ENCODE measurements around the gene HP1BP3. TPM values are rescaled to one million over a fixed set of nuclear protein-coding genes. Genes with fewer than 3 reads are reported as not detected.

The HP1BP3 gene
- total RNA-seq, 3 donors from 2014 or later (not counting 1 experiment from before 2014, with no cell fraction given) = 243 to 296 (median 274) TPM

- ATAC-seq = no peak
- peaks cover 23% of the 10 kb centered on the region for H3K4me1 ChIP-seq (ENCODE audit: control insufficient read depth, insufficient read depth, low read length)
- DNase-seq = no peak
- H3K27me3 Mint-ChIP-seq (ENCODE audit: low read depth in 2 of 2) = peaks cover 17 to 26% of the 10 kb centered on the region in 2 donors
- H3K4me1 Mint-ChIP-seq = peaks cover 11 to 25% of the 10 kb centered on the region in 2 donors
- peaks cover 15% of the 10 kb centered on the region for H3K27me3 ChIP-seq (ENCODE audit: control insufficient read depth, insufficient read depth, low read length)
- H3K4me3 ChIP-seq (ENCODE audit: low read length) = peak overlapping the region; percentile 47
- H3K27ac ChIP-seq (ENCODE audit: low read length) = no peak overlapping the region
- peaks cover 8% of the 10 kb centered on the region for H3K36me3 ChIP-seq (ENCODE audit: control insufficient read depth, insufficient read depth, low read length)
- intact Hi-C loops (cut with micrococcal nuclease) = loop anchor here (1.0 kb wide), 1 partner anchor 37 kb away; no protein-coding TSS in a partner anchor
- TF ChIP-seq CTCF (IDR thresholded peaks at IDR 0.05) = no peak
- 30% methylated on average over 7 of the region's 7 CpGs for WGBS (ENCODE audit: insufficient coverage)
- no peaks in the 10 kb centered on the region for H3K9me3 Mint-ChIP-seq
- H3K36me3 Mint-ChIP-seq = no peaks in the 10 kb centered on the region
- no peaks in the 10 kb centered on the region for H3K9me3 ChIP-seq (ENCODE audit: control insufficient read depth, insufficient read depth, low read length)
- peak overlapping the region; percentile 86 for H3K4me3 Mint-ChIP-seq
- peak overlapping the region; percentile 36 to 87 for H3K27ac Mint-ChIP-seq
Measured at GRCh38 chr1:20733360-20733975, 53.6 kb downstream of the HP1BP3 start.

- Histone ChIP-seq H3K27ac (ENCODE audit: low read length) (no peak within 1 kb of the TSS), H3K36me3 (ENCODE audit: control insufficient read depth, insufficient read depth, low read length) (peaks cover 8% of the 10 kb centered on the region), H3K9me3 (ENCODE audit: control insufficient read depth, insufficient read depth, low read length) (no peaks in the 10 kb centered on the region), H3K4me1 (ENCODE audit: control insufficient read depth, insufficient read depth, low read length) (peaks cover 23% of the 10 kb centered on the region), H3K4me3 (ENCODE audit: low read length) (peak within 1 kb of the TSS; percentile 47), H3K27me3 (ENCODE audit: control insufficient read depth, insufficient read depth, low read length) (peaks cover 15% of the 10 kb centered on the region)
- Mint-ChIP-seq H3K4me1 (peaks cover 11 to 31% of the 10 kb centered on the region in 2 donors), H3K9me3 (no peaks in the 10 kb centered on the region), H3K4me3 (peak within 1 kb of the TSS; percentile 90), H3K27ac (peak within 1 kb of the TSS; percentile 36 to 87), H3K27me3 (ENCODE audit: low read depth in 2 of 2) (peaks cover 24 to 32% of the 10 kb centered on the region in 2 donors), H3K36me3 (no peaks in the 10 kb centered on the region)
- TF ChIP-seq CTCF (IDR thresholded peaks at IDR 0.05) = peak; percentile 17
- WGBS (ENCODE audit: insufficient coverage) = 1% methylated on average over 38 of the region's 38 CpGs
- peak; percentile 79 to 88 (median 82) for ATAC-seq
- DNase-seq = peak; percentile 66 to 82
- intact Hi-C loops (cut with micrococcal nuclease) = loop anchor here (1.0 kb wide), 1 partner anchor 36 kb away; no protein-coding TSS in a partner anchor
Measured at GRCh38 chr1:20732588-20733359, 54.3 kb downstream of the HP1BP3 start, which contains the start of gene SH2D5. Gene SH2D5 (minus strand): TSS chr1:20732703. CDS start chr1:20728044, 4,659 bp downstream.

- Mint-ChIP-seq H3K9me3 (no peaks in the 10 kb centered on the region), H3K27me3 (ENCODE audit: low read depth in 2 of 2) (peaks cover 25 to 32% of the 10 kb centered on the region in 2 donors), H3K4me3 (peak overlapping the region; percentile 86), H3K36me3 (no peaks in the 10 kb centered on the region), H3K27ac (peak overlapping the region in 1 of 2 donors; percentile 87), H3K4me1 (peaks cover 11 to 31% of the 10 kb centered on the region in 2 donors)
- peaks cover 23% of the 10 kb centered on the region for H3K4me1 ChIP-seq (ENCODE audit: control insufficient read depth, insufficient read depth, low read length)
- no peaks in the 10 kb centered on the region for H3K9me3 ChIP-seq (ENCODE audit: control insufficient read depth, insufficient read depth, low read length)
- WGBS (ENCODE audit: insufficient coverage) = under 1% methylated on average over 55 of the region's 55 CpGs
- peaks cover 15% of the 10 kb centered on the region for H3K27me3 ChIP-seq (ENCODE audit: control insufficient read depth, insufficient read depth, low read length)
- H3K27ac ChIP-seq (ENCODE audit: low read length) = no peak overlapping the region
- TF ChIP-seq CTCF (IDR thresholded peaks at IDR 0.05) = no peak
- peak; percentile 59 to 74 (median 72) for ATAC-seq
- intact Hi-C loops (cut with micrococcal nuclease) = no loop called here
- peak overlapping the region; percentile 47 for H3K4me3 ChIP-seq (ENCODE audit: low read length)
- peaks cover 4% of the 10 kb centered on the region for H3K36me3 ChIP-seq (ENCODE audit: control insufficient read depth, insufficient read depth, low read length)
- peak; percentile 49 to 69 for DNase-seq
Measured at GRCh38 chr1:20732071-20732587, 55.0 kb downstream of the HP1BP3 start.

Measured in natural killer cell (primary cell).